DOHH2 (cell line): ENCODE results near the gene DOK7.

Experiments used
- H3F3A ChIP-seq: fragments of 200-600 bp; sonication (generic), shearing (Covaris generic); 2 replicates; pipeline ENCODE4 v1.6.0; 2016; ENCODE audit warnings: antibody characterized with exemption, mild to moderate bottlenecking; ENCODE audit not compliant: control insufficient read depth, insufficient read depth
- H3K27ac ChIP-seq: fragments of 200-600 bp; sonication (generic); 2 replicates; pipeline ENCODE4 v1.5.1; 2014; ENCODE audit warnings: low read depth, mild to moderate bottlenecking, low read length, moderate library complexity
- H3K27me3 ChIP-seq: fragments of 200-600 bp; sonication (generic); 2 replicates; pipeline ENCODE4 v1.6.1; 2014; ENCODE audit warnings: mild to moderate bottlenecking, low read length, mixed read lengths; ENCODE audit not compliant: control insufficient read depth
- H3K36me3 ChIP-seq: fragments of 200-600 bp; sonication (generic); 2 replicates; pipeline ENCODE4 v1.6.1; 2014; ENCODE audit warnings: mild to moderate bottlenecking, low read length, moderate library complexity, mixed read lengths; ENCODE audit not compliant: control insufficient read depth
- H3K4me1 ChIP-seq: fragments of 200-600 bp; sonication (generic); 2 replicates; pipeline ENCODE4 v1.6.1; 2014; ENCODE audit warnings: mild to moderate bottlenecking, low read length, mixed read lengths; ENCODE audit not compliant: control insufficient read depth
- H3K4me2 ChIP-seq: fragments of 200-600 bp; sonication (generic); 2 replicates; pipeline ENCODE4 v1.6.0; 2014; ENCODE audit warnings: mild to moderate bottlenecking, low read length, moderate library complexity
- H3K4me3 ChIP-seq: fragments of 200-600 bp; sonication (generic); 2 replicates; pipeline ENCODE4 v1.5.1; 2014; ENCODE audit warnings: mild to moderate bottlenecking, low read length, mixed read lengths
- H3K79me2 ChIP-seq: fragments of 200-600 bp; sonication (generic); 2 replicates; pipeline ENCODE4 v1.6.1; 2014; ENCODE audit warnings: mild to moderate bottlenecking, low read length, mixed read lengths; ENCODE audit not compliant: control insufficient read depth
- H3K9me2 ChIP-seq: fragments of 200-600 bp; sonication (generic); replicated peaks from 2 replicates; pipeline ENCODE4 v1.6.1; 2014; ENCODE audit warnings: mild to moderate bottlenecking, low read length, mixed read lengths; ENCODE audit not compliant: control insufficient read depth
- H3K9me3 ChIP-seq: fragments of 200-600 bp; sonication (generic); 2 replicates; pipeline ENCODE4 v1.6.1; 2014; ENCODE audit warnings: antibody characterized with exemption, low read length, mixed read lengths; ENCODE audit not compliant: control insufficient read depth, insufficient read depth
- H4K20me1 ChIP-seq: fragments of 200-600 bp; sonication (generic); 2 replicates; pipeline ENCODE4 v1.6.0; 2014; ENCODE audit warnings: low read depth, mild to moderate bottlenecking, antibody characterized with exemption, low read length, moderate library complexity; ENCODE audit not compliant: control insufficient read depth, insufficient read depth
- CTCF ChIP-seq: fragments of 200-600 bp; sonication (generic); IDR thresholded peaks from one replicate; pipeline ENCODE4 v1.5.1; 2014; ENCODE audit warnings: antibody characterized with exemption, mild to moderate bottlenecking, low read depth, low read length; ENCODE audit not compliant: poor library complexity, severe bottlenecking
- EZH2phosphoT487 ChIP-seq: fragments of 200-600 bp; sonication (generic); IDR thresholded peaks from 2 replicates; pipeline ENCODE4 v1.6.1; 2017; ENCODE audit warnings: borderline replicate concordance, mild to moderate bottlenecking, antibody characterized with exemption, low read length, moderate library complexity, mixed read lengths

DOK7 gene

GRCh38 chr4:3501825-3502425 is 38.8 kb downstream of the DOK7 start:
- Histone ChIP-seq H3K4me2 (no peak overlapping the region), H3K79me2 (no peaks in the 10 kb centered on the region), H3K9me2 (no peaks in the 10 kb centered on the region), H3K4me3 (no peak overlapping the region), H3K9me3 (no peaks in the 10 kb centered on the region), H4K20me1 (no peaks in the 10 kb centered on the region; the same call in 1 of the 2 replicates), H3K36me3 (peaks cover 3% of the 10 kb centered on the region; the same call in 1 of the 2 replicates), H3F3A (no peaks in the 10 kb centered on the region), H3K27ac (no peak overlapping the region), H3K27me3 (no peaks in the 10 kb centered on the region), H3K4me1 (no peaks in the 10 kb centered on the region)
- TF ChIP-seq CTCF, result no peak
- no peak for TF ChIP-seq EZH2phosphoT487

GRCh38 chr4:3502941-3503936 is 40.1 kb downstream of the DOK7 start:
- Histone ChIP-seq H3K9me2 (no peaks in the 10 kb centered on the region), H3K27me3 (no peaks in the 10 kb centered on the region), H3F3A (no peaks in the 10 kb centered on the region), H3K79me2 (no peaks in the 10 kb centered on the region), H3K9me3 (no peaks in the 10 kb centered on the region), H4K20me1 (no peaks in the 10 kb centered on the region), H3K27ac (no peak overlapping the region), H3K36me3 (peaks cover 9% of the 10 kb centered on the region; the same call in 1 of the 2 replicates), H3K4me3 (no peak overlapping the region), H3K4me1 (no peaks in the 10 kb centered on the region), H3K4me2 (no peak overlapping the region)
- TF ChIP-seq CTCF (no peak), EZH2phosphoT487 (no peak)

- Histone ChIP-seq H3K4me1 (no peaks in the 10 kb centered on the region), H3K79me2 (no peaks in the 10 kb centered on the region), H3K9me3 (no peaks in the 10 kb centered on the region), H3K4me3 (no peak overlapping the region), H3K27me3 (no peaks in the 10 kb centered on the region), H3F3A (no peaks in the 10 kb centered on the region), H3K4me2 (no peak overlapping the region), H3K9me2 (no peaks in the 10 kb centered on the region), H4K20me1 (no peaks in the 10 kb centered on the region), H3K36me3 (peaks cover 21% of the 10 kb centered on the region), H3K27ac (no peak overlapping the region)
- no peak for TF ChIP-seq EZH2phosphoT487
- TF ChIP-seq CTCF, result no peak
These were observed 42.1 kb downstream of the DOK7 start for GRCh38 chr4:3505231-3505630.
